Measurements from ENCODE around the gene AIG1. TPM values are rescaled to one million over a fixed set of nuclear protein-coding genes. Genes with fewer than 3 reads are reported as not detected.

Gene AIG1
- polyA plus RNA-seq, 1 donor from 2014 or later: 23.2 TPM

DNA sequence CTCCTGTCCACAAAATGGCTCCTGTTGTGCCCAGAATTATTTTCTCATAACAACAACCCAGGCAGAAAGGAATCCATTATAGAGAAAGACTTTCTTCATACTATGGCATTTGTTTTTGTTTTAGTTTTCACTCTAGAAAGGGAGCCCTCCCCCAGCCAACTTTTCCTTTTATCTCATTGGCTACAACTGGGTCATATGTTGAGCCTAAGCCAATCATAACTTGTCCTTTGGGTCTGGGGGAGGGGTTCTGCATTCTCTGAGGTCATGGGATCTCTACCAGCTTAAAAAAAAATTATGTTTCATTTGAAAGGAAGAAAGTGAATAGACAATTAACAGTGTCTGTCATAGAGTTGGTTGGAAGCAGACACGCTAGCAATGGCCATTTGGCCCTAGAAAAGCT is 177.6 kb downstream of the AIG1 start:
- Histone ChIP-seq H3K27me3 (ENCODE audit: insufficient read depth, low read depth, low read length) (no peaks in the 10 kb centered on the region), H3K4me3 (ENCODE audit: low read length) (no peak overlapping the region), H4K20me1 (ENCODE audit: insufficient read depth) (no peaks in the 10 kb centered on the region), H3K36me3 (ENCODE audit: insufficient read depth, low read length) (no peaks in the 10 kb centered on the region), H3K27ac (ENCODE audit: low read length) (no peak overlapping the region), H3K9ac (ENCODE audit: low read length) (no peak overlapping the region), H3K79me2 (replicated peaks; ENCODE audit: insufficient read depth, low read length) (no peaks in the 10 kb centered on the region), H2AFZ (ENCODE audit: low read depth, low read length) (no peak overlapping the region), H3K4me2 (ENCODE audit: low read length) (no peak overlapping the region), H3K9me2 (ENCODE audit: insufficient read depth, low read length) (no peaks in the 10 kb centered on the region), H3F3A (ENCODE audit: insufficient read depth, low read length, poor library complexity, severe bottlenecking) (no peaks in the 10 kb centered on the region), H3K9me3 (ENCODE audit: low read length) (no peaks in the 10 kb centered on the region)
- TF ChIP-seq, protein P1, sequence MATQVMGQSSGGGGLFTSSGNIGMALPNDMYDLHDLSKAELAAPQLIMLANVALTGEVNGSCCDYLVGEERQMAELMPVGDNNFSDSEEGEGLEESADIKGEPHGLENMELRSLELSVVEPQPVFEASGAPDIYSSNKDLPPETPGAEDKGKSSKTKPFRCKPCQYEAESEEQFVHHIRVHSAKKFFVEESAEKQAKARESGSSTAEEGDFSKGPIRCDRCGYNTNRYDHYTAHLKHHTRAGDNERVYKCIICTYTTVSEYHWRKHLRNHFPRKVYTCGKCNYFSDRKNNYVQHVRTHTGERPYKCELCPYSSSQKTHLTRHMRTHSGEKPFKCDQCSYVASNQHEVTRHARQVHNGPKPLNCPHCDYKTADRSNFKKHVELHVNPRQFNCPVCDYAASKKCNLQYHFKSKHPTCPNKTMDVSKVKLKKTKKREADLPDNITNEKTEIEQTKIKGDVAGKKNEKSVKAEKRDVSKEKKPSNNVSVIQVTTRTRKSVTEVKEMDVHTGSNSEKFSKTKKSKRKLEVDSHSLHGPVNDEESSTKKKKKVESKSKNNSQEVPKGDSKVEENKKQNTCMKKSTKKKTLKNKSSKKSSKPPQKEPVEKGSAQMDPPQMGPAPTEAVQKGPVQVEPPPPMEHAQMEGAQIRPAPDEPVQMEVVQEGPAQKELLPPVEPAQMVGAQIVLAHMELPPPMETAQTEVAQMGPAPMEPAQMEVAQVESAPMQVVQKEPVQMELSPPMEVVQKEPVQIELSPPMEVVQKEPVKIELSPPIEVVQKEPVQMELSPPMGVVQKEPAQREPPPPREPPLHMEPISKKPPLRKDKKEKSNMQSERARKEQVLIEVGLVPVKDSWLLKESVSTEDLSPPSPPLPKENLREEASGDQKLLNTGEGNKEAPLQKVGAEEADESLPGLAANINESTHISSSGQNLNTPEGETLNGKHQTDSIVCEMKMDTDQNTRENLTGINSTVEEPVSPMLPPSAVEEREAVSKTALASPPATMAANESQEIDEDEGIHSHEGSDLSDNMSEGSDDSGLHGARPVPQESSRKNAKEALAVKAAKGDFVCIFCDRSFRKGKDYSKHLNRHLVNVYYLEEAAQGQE (IDR thresholded peaks at IDR 0.05; ENCODE audit: borderline replicate concordance): no peak
- TF ChIP-seq POLR2AphosphoS5 (IDR thresholded peaks at IDR 0.05) (no peak), TAF1 (IDR thresholded peaks at IDR 0.05; ENCODE audit: low read depth) (no peak), MXI1 (conservative IDR thresholded peaks at IDR 0.05; ENCODE audit: poor library complexity, severe bottlenecking) (no peak), SMC3 (conservative IDR thresholded peaks at IDR 0.05; ENCODE audit: poor library complexity) (no peak), EZH2 (IDR thresholded peaks at IDR 0.05; ENCODE audit: borderline replicate concordance, insufficient read depth, low read length, poor library complexity, severe bottlenecking) (no peak), RAD21 (conservative IDR thresholded peaks at IDR 0.05) (no peak), EP300 (conservative IDR thresholded peaks at IDR 0.05; ENCODE audit: poor library complexity, severe bottlenecking) (no peak)
- TF ChIP-seq, protein P2, sequence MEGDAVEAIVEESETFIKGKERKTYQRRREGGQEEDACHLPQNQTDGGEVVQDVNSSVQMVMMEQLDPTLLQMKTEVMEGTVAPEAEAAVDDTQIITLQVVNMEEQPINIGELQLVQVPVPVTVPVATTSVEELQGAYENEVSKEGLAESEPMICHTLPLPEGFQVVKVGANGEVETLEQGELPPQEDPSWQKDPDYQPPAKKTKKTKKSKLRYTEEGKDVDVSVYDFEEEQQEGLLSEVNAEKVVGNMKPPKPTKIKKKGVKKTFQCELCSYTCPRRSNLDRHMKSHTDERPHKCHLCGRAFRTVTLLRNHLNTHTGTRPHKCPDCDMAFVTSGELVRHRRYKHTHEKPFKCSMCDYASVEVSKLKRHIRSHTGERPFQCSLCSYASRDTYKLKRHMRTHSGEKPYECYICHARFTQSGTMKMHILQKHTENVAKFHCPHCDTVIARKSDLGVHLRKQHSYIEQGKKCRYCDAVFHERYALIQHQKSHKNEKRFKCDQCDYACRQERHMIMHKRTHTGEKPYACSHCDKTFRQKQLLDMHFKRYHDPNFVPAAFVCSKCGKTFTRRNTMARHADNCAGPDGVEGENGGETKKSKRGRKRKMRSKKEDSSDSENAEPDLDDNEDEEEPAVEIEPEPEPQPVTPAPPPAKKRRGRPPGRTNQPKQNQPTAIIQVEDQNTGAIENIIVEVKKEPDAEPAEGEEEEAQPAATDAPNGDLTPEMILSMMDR (IDR thresholded peaks at IDR 0.05; ENCODE audit: poor library complexity, severe bottlenecking): no peak

DNA sequence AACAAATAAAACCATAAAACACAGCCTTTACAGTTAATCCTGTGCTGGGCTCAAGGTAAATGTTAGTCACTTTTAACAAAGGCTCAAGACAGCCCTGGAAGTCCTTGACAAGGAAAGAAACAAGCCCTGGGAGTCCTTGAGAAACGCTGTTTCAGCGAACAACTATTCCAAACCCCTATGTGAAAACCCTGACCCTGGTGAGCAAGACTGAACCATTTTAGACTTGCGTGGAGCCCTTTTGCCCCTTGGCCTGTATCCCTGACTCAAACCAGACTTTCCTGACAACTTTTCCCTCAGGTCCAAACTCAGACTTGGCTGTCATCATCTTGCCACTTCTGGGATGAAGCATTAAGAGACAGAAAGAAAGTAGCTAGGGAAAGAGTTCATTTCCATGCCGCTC is 180.4 kb downstream of the AIG1 start:
- Histone ChIP-seq H3K9ac (ENCODE audit: low read length) (no peak overlapping the region), H3K4me2 (ENCODE audit: low read length) (no peak overlapping the region), H2AFZ (ENCODE audit: low read depth, low read length) (no peak overlapping the region), H3K79me2 (replicated peaks; ENCODE audit: insufficient read depth, low read length) (no peaks in the 10 kb centered on the region), H3K9me3 (ENCODE audit: low read length) (no peaks in the 10 kb centered on the region), H3K4me3 (ENCODE audit: low read length) (no peak overlapping the region), H4K20me1 (ENCODE audit: insufficient read depth) (no peaks in the 10 kb centered on the region), H3K27me3 (ENCODE audit: insufficient read depth, low read depth, low read length) (no peaks in the 10 kb centered on the region), H3K36me3 (ENCODE audit: insufficient read depth, low read length) (no peaks in the 10 kb centered on the region), H3K9me2 (ENCODE audit: insufficient read depth, low read length) (no peaks in the 10 kb centered on the region), H3F3A (ENCODE audit: insufficient read depth, low read length, poor library complexity, severe bottlenecking) (no peaks in the 10 kb centered on the region), H3K27ac (ENCODE audit: low read length) (no peak overlapping the region)
- TF ChIP-seq, protein P1 (IDR thresholded peaks at IDR 0.05; ENCODE audit: borderline replicate concordance): no peak
- TF ChIP-seq MXI1 (conservative IDR thresholded peaks at IDR 0.05; ENCODE audit: poor library complexity, severe bottlenecking) (no peak), POLR2AphosphoS5 (IDR thresholded peaks at IDR 0.05) (no peak), EZH2 (IDR thresholded peaks at IDR 0.05; ENCODE audit: borderline replicate concordance, insufficient read depth, low read length, poor library complexity, severe bottlenecking) (no peak), TAF1 (IDR thresholded peaks at IDR 0.05; ENCODE audit: low read depth) (no peak), SMC3 (conservative IDR thresholded peaks at IDR 0.05; ENCODE audit: poor library complexity) (no peak), RAD21 (conservative IDR thresholded peaks at IDR 0.05) (no peak)
- TF ChIP-seq, protein P2 (IDR thresholded peaks at IDR 0.05; ENCODE audit: poor library complexity, severe bottlenecking): no peak
